ENCODE measurements around the gene CD22.

Gene CD22

GRCh38 chr19:35316560-35316959 is 12.4 kb upstream of the CD22 start:
- ATAC-seq: no peak
- no peaks in the 10 kb centered on the region for H3K9me3 Mint-ChIP-seq
- H3K36me3 Mint-ChIP-seq: peaks cover 4% of the 10 kb centered on the region
- H3K4me1 Mint-ChIP-seq: peaks cover 9% of the 10 kb centered on the region
- no peak for DNase-seq (ENCODE audit: low spot score in 2 of 2)
- no peak overlapping the region for H3K27ac Mint-ChIP-seq
- H3K4me3 Mint-ChIP-seq: no peak overlapping the region

DNA sequence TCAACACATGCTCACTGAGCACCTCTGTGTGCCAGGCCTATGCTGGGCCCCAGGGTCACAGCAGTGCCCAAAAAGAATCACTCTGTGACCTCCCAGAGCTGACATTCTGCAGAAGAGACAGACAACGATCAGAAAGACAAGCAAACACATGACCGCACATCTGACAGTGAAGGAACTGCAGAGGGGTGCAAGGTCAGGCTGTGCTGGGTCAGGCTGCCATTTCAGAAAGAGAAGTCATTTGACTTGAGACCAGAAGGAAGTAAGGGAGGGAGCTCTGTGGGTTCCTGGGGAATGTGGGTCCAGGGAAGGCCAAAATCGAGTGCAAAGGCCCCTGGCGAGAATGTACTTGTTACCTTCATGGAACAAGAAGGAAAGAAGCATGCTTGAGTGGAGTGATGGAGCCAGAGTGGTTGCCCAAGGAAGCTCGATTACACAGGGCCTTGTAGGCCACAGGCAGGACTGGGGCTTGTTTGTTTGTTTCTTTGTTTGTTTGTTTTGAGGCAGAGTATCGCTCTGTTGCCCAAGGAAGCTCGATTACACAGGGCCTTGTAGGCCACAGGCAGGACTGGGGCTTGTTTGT is 11.4 kb upstream of the CD22 start:
- DNase-seq (ENCODE audit: low spot score in 2 of 2) (no peak), ATAC-seq (no peak)
- Mint-ChIP-seq H3K4me1 (peaks cover 9% of the 10 kb centered on the region), H3K9me3 (peaks cover 3% of the 10 kb centered on the region), H3K36me3 (peaks cover 4% of the 10 kb centered on the region), H3K27ac (peak overlapping the region; percentile 7), H3K4me3 (no peak overlapping the region)

GRCh38 chr19:35318679-35319448 is 10.1 kb upstream of the CD22 start:
- no peak overlapping the region for H3K4me3 Mint-ChIP-seq
- H3K9me3 Mint-ChIP-seq: peaks cover 3% of the 10 kb centered on the region
- H3K4me1 Mint-ChIP-seq: peaks cover 9% of the 10 kb centered on the region
- H3K27ac Mint-ChIP-seq: peak overlapping the region; percentile 69
- DNase-seq (ENCODE audit: low spot score in 2 of 2) (no peak), ATAC-seq (peak; percentile 61)
- peaks cover 4% of the 10 kb centered on the region for H3K36me3 Mint-ChIP-seq

- no peak overlapping the region for H3K4me3 Mint-ChIP-seq
- peaks cover 4% of the 10 kb centered on the region for H3K36me3 Mint-ChIP-seq
- peak; percentile 41 for ATAC-seq
- no peak for DNase-seq (ENCODE audit: low spot score in 2 of 2)
- H3K27ac Mint-ChIP-seq: no peak overlapping the region
- H3K4me1 Mint-ChIP-seq: peaks cover 9% of the 10 kb centered on the region
- H3K9me3 Mint-ChIP-seq: peaks cover 3% of the 10 kb centered on the region
Measured at GRCh38 chr19:35320065-35320713, 8.8 kb upstream of the CD22 start.

DNA sequence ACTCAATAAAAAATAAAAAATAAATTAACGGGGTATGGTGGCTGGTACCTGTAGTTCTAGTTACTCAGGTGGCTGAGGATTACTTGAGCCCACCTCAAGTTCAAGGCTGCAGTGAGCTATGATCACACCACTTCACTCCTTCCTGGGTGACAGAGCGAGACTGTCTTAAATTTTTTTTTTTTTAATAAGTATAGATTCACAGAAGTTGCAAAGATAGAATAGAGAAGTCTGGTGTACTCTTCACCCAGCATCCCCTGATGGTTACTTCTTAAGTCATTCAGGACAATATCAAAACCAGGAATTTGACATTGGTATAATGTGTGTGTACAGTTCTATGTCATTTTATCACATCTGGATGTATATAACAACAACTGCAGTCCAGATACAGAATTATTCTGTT is 7.7 kb upstream of the CD22 start:
- Mint-ChIP-seq H3K36me3 (peaks cover 4% of the 10 kb centered on the region), H3K27ac (no peak overlapping the region), H3K4me3 (no peak overlapping the region), H3K9me3 (peaks cover 3% of the 10 kb centered on the region), H3K4me1 (peaks cover 9% of the 10 kb centered on the region)
- DNase-seq (ENCODE audit: low spot score in 2 of 2): no peak
- no peak for ATAC-seq

DNA sequence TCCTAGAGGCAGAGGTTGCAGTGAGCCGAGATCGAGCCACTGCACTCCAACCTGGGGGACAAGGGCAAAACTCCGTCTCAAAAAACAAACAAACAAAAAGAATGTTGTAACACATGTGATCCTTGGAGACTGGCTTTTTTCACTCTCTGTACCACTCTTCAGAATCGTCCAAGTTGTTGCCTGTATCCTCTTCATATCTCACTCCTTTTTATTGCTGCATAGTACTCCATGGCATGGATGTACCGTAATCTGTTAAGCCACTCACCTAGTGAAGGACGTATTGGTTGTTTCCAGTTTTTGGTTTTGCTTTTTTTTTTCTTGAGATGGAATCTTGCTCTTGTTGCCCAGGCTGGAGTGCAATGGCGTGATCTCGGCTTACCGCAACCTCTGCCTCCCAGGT is 7.0 kb upstream of the CD22 start:
- Mint-ChIP-seq H3K4me3 (no peak overlapping the region), H3K36me3 (peaks cover 4% of the 10 kb centered on the region), H3K9me3 (peaks cover 3% of the 10 kb centered on the region), H3K27ac (no peak overlapping the region), H3K4me1 (peaks cover 9% of the 10 kb centered on the region)
- no peak for ATAC-seq
- DNase-seq (ENCODE audit: low spot score in 2 of 2): no peak

GRCh38 chr19:35327642-35328041 is 1.3 kb upstream of the CD22 start:
- Mint-ChIP-seq H3K27ac (no peak overlapping the region), H3K36me3 (peaks cover 6% of the 10 kb centered on the region), H3K4me3 (no peak overlapping the region), H3K4me1 (peaks cover 10% of the 10 kb centered on the region), H3K9me3 (no peaks in the 10 kb centered on the region)
- DNase-seq (ENCODE audit: low spot score in 2 of 2) (no peak), ATAC-seq (no peak)

GRCh38 chr19:35329323-35329722 is 336 bp downstream of the CD22 start:
- peak overlapping the region; percentile 43 for H3K4me3 Mint-ChIP-seq
- ATAC-seq (peak; percentile 31), DNase-seq (ENCODE audit: low spot score in 2 of 2) (no peak)
- H3K9me3 Mint-ChIP-seq: no peaks in the 10 kb centered on the region
- peaks cover 25% of the 10 kb centered on the region for H3K4me1 Mint-ChIP-seq
- no peak overlapping the region for H3K27ac Mint-ChIP-seq
- H3K36me3 Mint-ChIP-seq: peaks cover 6% of the 10 kb centered on the region

GRCh38 chr19:35330475-35330874 is 1.5 kb downstream of the CD22 start:
- ATAC-seq (no peak), DNase-seq (ENCODE audit: low spot score in 2 of 2) (no peak)
- Mint-ChIP-seq H3K4me3 (peak overlapping the region; percentile 43), H3K9me3 (no peaks in the 10 kb centered on the region), H3K4me1 (peaks cover 35% of the 10 kb centered on the region), H3K27ac (no peak overlapping the region), H3K36me3 (peaks cover 6% of the 10 kb centered on the region)

DNA sequence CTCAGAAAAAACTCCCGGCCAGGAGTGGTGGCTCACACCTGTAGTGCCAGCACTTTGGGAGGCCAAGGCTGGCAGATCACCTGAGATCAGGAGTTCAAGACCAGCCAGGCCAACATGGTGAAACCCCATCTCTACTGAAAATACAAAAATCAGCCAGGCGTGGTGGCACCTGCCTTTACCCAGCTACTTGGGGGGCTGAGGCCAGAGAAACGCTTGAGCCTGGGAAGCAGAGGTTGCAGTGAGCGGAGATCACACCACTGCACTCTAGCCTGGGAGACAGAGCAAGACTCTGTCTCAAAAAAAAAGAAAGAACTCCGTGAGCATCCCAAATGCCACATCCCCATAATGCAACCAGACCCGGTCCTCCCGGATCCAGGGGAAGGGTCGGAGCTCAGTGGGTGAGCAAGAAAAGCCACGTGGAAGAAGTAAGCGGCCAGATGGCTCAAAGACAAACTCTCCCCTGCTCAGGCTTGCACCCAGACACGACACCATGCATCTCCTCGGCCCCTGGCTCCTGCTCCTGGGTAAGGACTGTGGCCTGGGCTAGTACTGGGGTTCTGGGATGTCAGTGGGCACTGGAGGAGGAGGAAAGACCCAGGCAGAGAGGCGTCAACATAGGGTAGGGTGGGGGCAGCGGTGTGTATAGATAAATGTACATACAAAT is 2.7 kb downstream of the CD22 start:
- peaks cover 35% of the 10 kb centered on the region for H3K4me1 Mint-ChIP-seq
- H3K9me3 Mint-ChIP-seq: no peaks in the 10 kb centered on the region
- DNase-seq (ENCODE audit: low spot score in 2 of 2) (no peak), ATAC-seq (no peak)
- H3K27ac Mint-ChIP-seq: peak overlapping the region; percentile 2
- H3K4me3 Mint-ChIP-seq: peak overlapping the region; percentile 43
- H3K36me3 Mint-ChIP-seq: peaks cover 6% of the 10 kb centered on the region

- Mint-ChIP-seq H3K36me3 (peaks cover 15% of the 10 kb centered on the region), H3K4me1 (peaks cover 41% of the 10 kb centered on the region), H3K4me3 (peak overlapping the region; percentile 28), H3K27ac (no peak overlapping the region), H3K9me3 (no peaks in the 10 kb centered on the region)
- peak; percentile 60 for ATAC-seq
- DNase-seq (ENCODE audit: low spot score in 2 of 2): no peak
Measured at GRCh38 chr19:35332817-35333216, 3.8 kb downstream of the CD22 start.

- Mint-ChIP-seq H3K4me1 (peaks cover 34% of the 10 kb centered on the region), H3K36me3 (peaks cover 15% of the 10 kb centered on the region), H3K27ac (peak overlapping the region; percentile 5), H3K9me3 (no peaks in the 10 kb centered on the region), H3K4me3 (peak overlapping the region; percentile 28)
- ATAC-seq (no peak), DNase-seq (ENCODE audit: low spot score in 2 of 2) (no peak)
Measured at GRCh38 chr19:35334144-35334753, 5.3 kb downstream of the CD22 start.

- Mint-ChIP-seq H3K4me3 (no peak overlapping the region), H3K9me3 (no peaks in the 10 kb centered on the region), H3K27ac (peak overlapping the region; percentile 19), H3K36me3 (peaks cover 10% of the 10 kb centered on the region), H3K4me1 (peaks cover 34% of the 10 kb centered on the region)
- ATAC-seq (no peak), DNase-seq (ENCODE audit: low spot score in 2 of 2) (no peak)
Measured at GRCh38 chr19:35336166-35336955, 7.4 kb downstream of the CD22 start.

GRCh38 chr19:35337097-35337983 is 8.4 kb downstream of the CD22 start:
- DNase-seq (ENCODE audit: low spot score in 2 of 2): no peak
- Mint-ChIP-seq H3K4me3 (no peak overlapping the region), H3K4me1 (peaks cover 34% of the 10 kb centered on the region), H3K9me3 (no peaks in the 10 kb centered on the region), H3K36me3 (peaks cover 13% of the 10 kb centered on the region), H3K27ac (peak overlapping the region; percentile 19)
- ATAC-seq: no peak
